OCI-LY7 (cell line): ENCODE results near the gene ELMO1.

Source experiments
- EZH2phosphoT487 ChIP-seq: fragments of 200-600 bp; sonication (generic); IDR thresholded peaks from 2 replicates; pipeline ENCODE4 v1.6.1; 2018; ENCODE audit warnings: low read depth, borderline replicate concordance, mild to moderate bottlenecking, mixed run types, antibody characterized with exemption, low read length, moderate library complexity, mixed read lengths
- TF ChIP-seq, protein P1 (sequence below): fragments of 200-600 bp; sonication (generic); conservative IDR thresholded peaks from 2 replicates; pipeline ENCODE4 v1.5.1; 2014; ENCODE audit warnings: mild to moderate bottlenecking, antibody characterized with exemption, low read length, moderate library complexity, mixed read lengths

GRCh38 chr7:37420946-37421695 is 27.5 kb downstream of the ELMO1 start:
- TF ChIP-seq, protein P1, sequence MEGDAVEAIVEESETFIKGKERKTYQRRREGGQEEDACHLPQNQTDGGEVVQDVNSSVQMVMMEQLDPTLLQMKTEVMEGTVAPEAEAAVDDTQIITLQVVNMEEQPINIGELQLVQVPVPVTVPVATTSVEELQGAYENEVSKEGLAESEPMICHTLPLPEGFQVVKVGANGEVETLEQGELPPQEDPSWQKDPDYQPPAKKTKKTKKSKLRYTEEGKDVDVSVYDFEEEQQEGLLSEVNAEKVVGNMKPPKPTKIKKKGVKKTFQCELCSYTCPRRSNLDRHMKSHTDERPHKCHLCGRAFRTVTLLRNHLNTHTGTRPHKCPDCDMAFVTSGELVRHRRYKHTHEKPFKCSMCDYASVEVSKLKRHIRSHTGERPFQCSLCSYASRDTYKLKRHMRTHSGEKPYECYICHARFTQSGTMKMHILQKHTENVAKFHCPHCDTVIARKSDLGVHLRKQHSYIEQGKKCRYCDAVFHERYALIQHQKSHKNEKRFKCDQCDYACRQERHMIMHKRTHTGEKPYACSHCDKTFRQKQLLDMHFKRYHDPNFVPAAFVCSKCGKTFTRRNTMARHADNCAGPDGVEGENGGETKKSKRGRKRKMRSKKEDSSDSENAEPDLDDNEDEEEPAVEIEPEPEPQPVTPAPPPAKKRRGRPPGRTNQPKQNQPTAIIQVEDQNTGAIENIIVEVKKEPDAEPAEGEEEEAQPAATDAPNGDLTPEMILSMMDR, result no peak
- no peak for TF ChIP-seq EZH2phosphoT487
